Measurements from ENCODE around the gene KLHL36. TPM values are rescaled to one million over a fixed set of nuclear protein-coding genes. Genes with fewer than 3 reads are reported as not detected.

KLHL36 gene
- total RNA-seq, 4 donors from 2014 or later, result 52.3 to 119 (median 80.4) TPM

DNA sequence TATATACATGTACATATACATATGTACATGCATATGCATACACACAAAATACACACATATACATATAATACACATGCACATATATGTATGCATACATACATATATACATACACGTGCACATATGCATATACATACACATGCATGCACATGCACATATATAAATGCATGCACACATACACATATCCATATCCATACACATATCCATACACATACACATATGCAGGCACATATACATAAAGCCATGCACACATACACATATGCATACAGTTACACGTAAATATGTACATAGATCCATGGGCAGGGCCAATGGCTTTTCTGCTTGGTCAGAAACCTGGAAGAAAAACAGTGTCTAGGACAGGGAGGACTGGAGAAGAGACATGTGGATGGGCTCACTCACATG is 27.6 kb downstream of the KLHL36 start:
- H3K27ac ChIP-seq (replicated peaks in 1 of 4), result no peak overlapping the region
- no peaks in the 10 kb centered on the region for H3K36me3 ChIP-seq
- H3K4me1 ChIP-seq, result peaks cover 0 to 15% (median 9%) of the 10 kb centered on the region in 4 donors
- WGBS, result 86% methylated on average over 2 of the region's 2 CpGs
- TF ChIP-seq, protein P1, sequence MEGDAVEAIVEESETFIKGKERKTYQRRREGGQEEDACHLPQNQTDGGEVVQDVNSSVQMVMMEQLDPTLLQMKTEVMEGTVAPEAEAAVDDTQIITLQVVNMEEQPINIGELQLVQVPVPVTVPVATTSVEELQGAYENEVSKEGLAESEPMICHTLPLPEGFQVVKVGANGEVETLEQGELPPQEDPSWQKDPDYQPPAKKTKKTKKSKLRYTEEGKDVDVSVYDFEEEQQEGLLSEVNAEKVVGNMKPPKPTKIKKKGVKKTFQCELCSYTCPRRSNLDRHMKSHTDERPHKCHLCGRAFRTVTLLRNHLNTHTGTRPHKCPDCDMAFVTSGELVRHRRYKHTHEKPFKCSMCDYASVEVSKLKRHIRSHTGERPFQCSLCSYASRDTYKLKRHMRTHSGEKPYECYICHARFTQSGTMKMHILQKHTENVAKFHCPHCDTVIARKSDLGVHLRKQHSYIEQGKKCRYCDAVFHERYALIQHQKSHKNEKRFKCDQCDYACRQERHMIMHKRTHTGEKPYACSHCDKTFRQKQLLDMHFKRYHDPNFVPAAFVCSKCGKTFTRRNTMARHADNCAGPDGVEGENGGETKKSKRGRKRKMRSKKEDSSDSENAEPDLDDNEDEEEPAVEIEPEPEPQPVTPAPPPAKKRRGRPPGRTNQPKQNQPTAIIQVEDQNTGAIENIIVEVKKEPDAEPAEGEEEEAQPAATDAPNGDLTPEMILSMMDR (IDR thresholded peaks at IDR 0.05), result no peak
- no peak for TF ChIP-seq POLR2AphosphoS5 (IDR thresholded peaks at IDR 0.05)
- no peak for DNase-seq (ENCODE audit: extremely low spot score)
- H3K9me3 ChIP-seq, result no peaks in the 10 kb centered on the region
- H3K27me3 ChIP-seq, result no peaks in the 10 kb centered on the region
- intact Hi-C loops (cut with DNase I), result no loop called here
- H3K4me3 ChIP-seq, result no peak overlapping the region

DNA sequence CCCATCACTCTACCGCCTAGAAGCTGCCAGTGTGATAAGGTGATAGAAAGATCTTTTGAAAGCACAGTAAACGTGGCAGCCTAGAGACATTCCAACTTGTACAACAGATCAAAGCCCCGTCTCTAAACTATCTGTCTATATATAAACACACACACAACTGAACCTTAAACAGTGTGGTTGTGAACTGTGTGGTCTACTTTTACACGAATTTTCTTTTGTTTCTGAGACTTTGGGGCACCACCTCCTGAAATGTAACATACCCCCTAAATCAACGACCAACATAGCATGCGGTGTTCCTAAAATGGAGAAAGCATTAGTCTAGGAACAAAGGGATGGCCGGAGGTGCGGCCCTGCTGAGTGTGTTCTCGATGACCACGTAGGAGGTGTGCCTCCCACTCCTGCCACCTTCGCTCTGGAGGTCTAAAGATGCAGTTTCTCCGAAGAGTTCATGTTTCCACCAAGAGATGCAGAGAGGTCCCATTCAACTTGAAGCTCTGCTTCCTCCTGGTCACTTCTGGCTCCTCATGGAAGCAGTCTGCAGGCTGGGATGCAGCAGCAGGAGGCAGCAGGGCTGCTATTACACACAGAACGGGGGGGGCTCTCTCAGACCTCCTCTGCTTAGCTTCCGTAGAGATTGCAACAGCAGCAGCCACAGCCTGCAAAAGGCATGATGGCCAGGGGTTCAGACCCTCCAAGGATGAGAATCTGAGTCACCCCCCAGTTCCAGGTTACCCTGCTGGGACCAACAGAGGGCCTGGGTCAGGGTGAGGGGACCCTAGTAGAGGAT is 28.9 kb downstream of the KLHL36 start:
- intact Hi-C loops (cut with DNase I), result no loop called here

DNA sequence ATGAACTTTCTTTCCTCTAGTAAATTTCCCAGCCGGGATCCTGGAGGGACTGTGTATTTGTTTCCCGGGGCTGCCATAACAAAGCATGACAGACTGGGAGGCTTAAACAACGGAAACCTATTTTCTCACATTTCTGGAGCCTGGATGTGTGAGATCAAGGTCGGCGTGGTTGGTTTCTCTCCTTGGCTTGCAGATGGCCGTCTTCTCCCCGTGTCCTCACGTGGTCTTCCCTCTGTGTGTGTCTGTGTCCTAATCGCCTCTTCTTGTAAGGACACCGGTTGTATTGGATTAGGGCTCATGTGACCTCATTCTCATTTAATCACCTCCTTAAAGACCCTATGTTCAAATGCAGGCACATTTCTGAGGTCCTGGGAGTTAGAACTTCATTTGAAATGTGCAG is 29.5 kb downstream of the KLHL36 start:
- no peaks in the 10 kb centered on the region for H3K36me3 ChIP-seq
- H3K4me3 ChIP-seq, result no peak overlapping the region
- no peak overlapping the region for H3K27ac ChIP-seq (replicated peaks in 1 of 4)
- peaks cover 0 to 8% (median 3%) of the 10 kb centered on the region in 4 donors for H3K4me1 ChIP-seq
- DNase-seq (ENCODE audit: extremely low spot score), result no peak
- TF ChIP-seq EP300 (IDR thresholded peaks at IDR 0.05) (no peak), POLR2AphosphoS5 (IDR thresholded peaks at IDR 0.05) (no peak), POLR2A (IDR thresholded peaks at IDR 0.05; ENCODE audit: low read depth) (no peak)
- TF ChIP-seq, protein P1 (IDR thresholded peaks at IDR 0.05), result no peak
- intact Hi-C loops (cut with DNase I), result no loop called here
- no peaks in the 10 kb centered on the region for H3K9me3 ChIP-seq
- no peaks in the 10 kb centered on the region for H3K27me3 ChIP-seq
- WGBS, result 66% methylated on average over 8 of the region's 10 CpGs

More for the DNA sequence above, 28.9 kb downstream of the KLHL36 start:
- Histone ChIP-seq H3K36me3 (no peaks in the 10 kb centered on the region), H3K4me3 (no peak overlapping the region), H3K27me3 (no peaks in the 10 kb centered on the region), H3K9me3 (no peaks in the 10 kb centered on the region), H3K4me1 (peaks cover 0 to 14% (median 7%) of the 10 kb centered on the region in 4 donors), H3K27ac (replicated peaks in 1 of 4) (no peak overlapping the region)
- no peak for TF ChIP-seq EP300 (IDR thresholded peaks at IDR 0.05)
- no peak for DNase-seq (ENCODE audit: extremely low spot score)
- WGBS, result 71% methylated on average over 13 of the region's 14 CpGs

DNA sequence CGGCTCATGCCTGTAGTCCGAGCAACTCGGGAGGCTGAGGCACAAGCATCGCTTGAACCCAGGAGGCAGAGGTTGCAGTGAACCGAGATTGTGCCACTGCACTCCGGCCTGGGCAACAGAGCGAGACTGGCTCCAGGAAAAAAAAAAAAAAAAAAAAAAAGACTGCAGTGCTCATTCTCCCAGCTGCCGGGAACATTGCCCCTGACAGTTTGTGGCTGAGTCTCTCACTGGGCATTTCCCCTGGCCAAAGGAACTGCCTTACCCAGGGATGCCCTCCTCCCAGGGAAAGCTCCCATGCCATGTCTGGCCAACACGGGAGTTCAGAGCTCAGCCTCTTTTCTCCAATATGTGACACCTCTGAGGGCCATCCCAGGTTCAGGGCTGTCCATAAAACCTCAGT is 30.2 kb downstream of the KLHL36 start:
- peaks cover 0 to 8% (median 3%) of the 10 kb centered on the region in 4 donors for H3K4me1 ChIP-seq
- no peaks in the 10 kb centered on the region for H3K36me3 ChIP-seq
- no peak overlapping the region for H3K4me3 ChIP-seq
- TF ChIP-seq POLR2AphosphoS5 (IDR thresholded peaks at IDR 0.05) (no peak), POLR2A (IDR thresholded peaks at IDR 0.05; ENCODE audit: low read depth) (no peak), EP300 (IDR thresholded peaks at IDR 0.05) (no peak)
- TF ChIP-seq, protein P1 (IDR thresholded peaks at IDR 0.05), result no peak
- intact Hi-C loops (cut with DNase I), result no loop called here
- H3K9me3 ChIP-seq, result no peaks in the 10 kb centered on the region
- no peak overlapping the region for H3K27ac ChIP-seq (replicated peaks in 1 of 4)
- no peaks in the 10 kb centered on the region for H3K27me3 ChIP-seq
- no peak for DNase-seq (ENCODE audit: extremely low spot score)
- 90% methylated on average over 8 of the region's 9 CpGs for WGBS

DNA sequence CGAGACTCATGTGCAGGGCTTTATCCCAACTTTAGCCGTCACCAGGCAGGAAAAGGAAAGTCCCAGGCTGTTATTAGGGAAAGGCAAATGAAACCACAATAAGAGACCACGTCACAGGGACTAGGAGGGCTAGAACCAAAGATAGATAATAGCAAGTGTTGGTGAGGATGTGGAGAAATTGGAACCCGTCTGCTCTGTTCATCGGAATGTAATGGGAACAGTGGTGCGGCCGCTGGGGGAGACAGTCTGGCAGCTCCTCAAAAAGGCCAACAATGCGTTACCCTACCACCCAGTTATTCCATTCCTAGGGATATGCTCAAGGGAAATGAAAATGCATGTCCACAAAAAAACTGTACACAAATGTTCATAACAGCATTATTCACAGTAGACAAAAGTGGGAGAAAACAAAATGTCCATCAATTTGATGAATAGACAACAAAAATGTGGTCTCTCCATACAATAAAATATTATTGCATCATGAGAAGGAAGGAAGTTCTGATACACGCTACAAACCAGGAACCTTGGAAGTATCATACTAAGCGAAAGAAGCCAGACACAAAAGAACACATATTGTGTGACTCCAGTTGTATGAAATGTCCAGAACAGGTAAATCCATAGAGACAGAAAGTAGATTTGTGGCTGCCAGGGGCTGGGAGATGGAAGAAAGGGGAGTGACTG is 32.0 kb downstream of the KLHL36 start:
- no peaks in the 10 kb centered on the region for H3K9me3 ChIP-seq
- H3K27me3 ChIP-seq, result no peaks in the 10 kb centered on the region
- H3K36me3 ChIP-seq, result no peaks in the 10 kb centered on the region
- peaks cover 0 to 8% (median 3%) of the 10 kb centered on the region in 4 donors for H3K4me1 ChIP-seq
- 88% methylated on average over 10 of the region's 10 CpGs for WGBS
- intact Hi-C loops (cut with DNase I), result no loop called here
- no peak overlapping the region for H3K27ac ChIP-seq (replicated peaks in 1 of 4)
- DNase-seq (ENCODE audit: extremely low spot score), result no peak
- no peak overlapping the region for H3K4me3 ChIP-seq
- TF ChIP-seq EP300 (IDR thresholded peaks at IDR 0.05) (no peak), POLR2A (IDR thresholded peaks at IDR 0.05; ENCODE audit: low read depth) (no peak), POLR2AphosphoS5 (IDR thresholded peaks at IDR 0.05) (no peak)
- TF ChIP-seq, protein P1 (IDR thresholded peaks at IDR 0.05), result no peak
